ENCODE data around the gene PCBP2. TPM values are rescaled to one million over a fixed set of nuclear protein-coding genes. Genes with fewer than 3 reads are reported as not detected.

PCBP2 gene
- total RNA-seq, 4 donors from 2014 or later, result 259 to 375 (median 354) TPM

GRCh38 chr12:53524476-53524875, 72.6 kb downstream of the PCBP2 start:
- no peak overlapping the region for H3K4me3 ChIP-seq
- H3K27ac ChIP-seq, result no peak overlapping the region
- ATAC-seq, result no peak
- peaks cover 0 to 100% of the 10 kb centered on the region in 2 donors for H3K36me3 ChIP-seq
- WGBS, 2 donors (ENCODE audit: low coverage in 1 of 2), result 90% methylated on average over 10 of the region's 13 CpGs; no CpG with 5 or more reads in 1 of the 2 donors
- no peaks in the 10 kb centered on the region for H3K9me3 ChIP-seq
- no peaks in the 10 kb centered on the region for H3K4me1 ChIP-seq
- TF ChIP-seq EP300 (IDR thresholded peaks at IDR 0.05) (no peak), POLR2AphosphoS5 (IDR thresholded peaks at IDR 0.05) (no peak), CTCF (IDR thresholded peaks at IDR 0.05) (no peak), POLR2A (IDR thresholded peaks at IDR 0.05) (no peak)
- H3K27me3 ChIP-seq, result no peaks in the 10 kb centered on the region

GRCh38 chr12:53530061-53530460, 78.2 kb downstream of the PCBP2 start:
- Histone ChIP-seq H3K27ac (no peak overlapping the region), H3K27me3 (no peaks in the 10 kb centered on the region), H3K9me3 (no peaks in the 10 kb centered on the region), H3K4me1 (no peaks in the 10 kb centered on the region), H3K36me3 (peaks cover 0 to 100% of the 10 kb centered on the region in 2 donors), H3K4me3 (no peak overlapping the region)
- TF ChIP-seq EP300 (IDR thresholded peaks at IDR 0.05) (no peak), POLR2A (IDR thresholded peaks at IDR 0.05) (no peak)
- ATAC-seq, result no peak
- 83 to 100% methylated on average over 1 to 2 of the region's 2 CpGs for WGBS, 2 donors (ENCODE audit: low coverage in 1 of 2)

Small RNA genes lying within 50 kb of the gene (small RNA-seq; reads per million reads assigned to genes)
- gene AC023509.3, result 0 reads per million in 4 donors

Other genes with a start within 250 kb of the PCBP2 start
- gene ITGB7, start 244.9 kb upstream of the PCBP2 start, total RNA-seq, result 1 to 10 TPM in 2 of 4 donors, under 1 TPM in 2; 0.40 to 5.8 (median 2.6) TPM
- gene RARG, start 219.9 kb upstream of the PCBP2 start, total RNA-seq, result 10 to 100 TPM; 15.6 to 26.6 (median 22.9) TPM
- 1 to 10 TPM in 2 of 4 donors, under 1 TPM in 2; 0.13 to 2.3 (median 0.64) TPM for gene ESPL1, start 183.8 kb upstream of the PCBP2 start, total RNA-seq
- 100 to 1,000 TPM; 390 to 782 (median 568) TPM for gene PFDN5, start 156.6 kb upstream of the PCBP2 start, total RNA-seq
- 10 to 100 TPM; 40.9 to 49.2 (median 46.3) TPM for gene MYG1, start 152.4 kb upstream of the PCBP2 start, total RNA-seq
- 10 to 100 TPM; 36.4 to 88.9 (median 46.5) TPM for gene AAAS, start 130.5 kb upstream of the PCBP2 start, total RNA-seq
- not detected for gene SP7, start 115.7 kb upstream of the PCBP2 start, total RNA-seq
- 10 to 100 TPM; 68.0 to 80.5 (median 74.0) TPM for gene SP1, start 71.9 kb upstream of the PCBP2 start, total RNA-seq
- gene AMHR2, start 28.2 kb upstream of the PCBP2 start, total RNA-seq, result under 1 TPM in 1 of 4 donors, not detected in 3; 0.13 TPM
- 10 to 100 TPM; 54.2 to 73.2 (median 69.6) TPM for gene PRR13, start 10.4 kb upstream of the PCBP2 start, total RNA-seq
- 10 to 100 TPM; 14.8 to 41.9 (median 20.3) TPM for gene MAP3K12, start 47.4 kb downstream of the PCBP2 start, total RNA-seq
- gene TARBP2, start 49.2 kb downstream of the PCBP2 start, total RNA-seq, result 10 to 100 TPM; 12.1 to 19.6 (median 17.4) TPM
- gene NPFF, start 55.4 kb downstream of the PCBP2 start, total RNA-seq, result not detected
- gene ATF7, start 174.3 kb downstream of the PCBP2 start, total RNA-seq, result 10 to 100 TPM; 26.7 to 54.9 (median 33.3) TPM
- gene ATP5MC2, start 224.0 kb downstream of the PCBP2 start, total RNA-seq, result 100 to 1,000 TPM; 197 to 324 (median 245) TPM

All from gastroesophageal sphincter (tissue), 4 donors.